A549 (cell line): Measurements from ENCODE around the gene SLC25A28.

Experiments
- BHLHE40 ChIP-seq: IDR thresholded peaks from 2 replicates; pipeline ENCODE4 v1.6.1; 2012; ENCODE audit warnings: low read depth, low read length, inconsistent platforms
- CTCF ChIP-seq: fragments of >200 bp; sonication (Bioruptor Twin); formaldehyde crosslinking; IDR thresholded peaks from 3 replicates; pipeline ENCODE4 v1.5.1; 2016
- EHMT2 ChIP-seq: fragments of 200-600 bp; sonication (generic); IDR thresholded peaks from 2 replicates; pipeline ENCODE4 v1.6.1; 2016; ENCODE audit warnings: antibody characterized with exemption, low read depth, mild to moderate bottlenecking, moderate library complexity
- EP300 ChIP-seq, 2 experiments: fragments of >200 bp; sonication (Bioruptor Twin); formaldehyde crosslinking; IDR thresholded peaks; 2 replicates in 1 of 2; 3 replicates in 1 of 2; pipeline ENCODE4 v1.6.1; 2016 to 2017
- HDAC2 ChIP-seq: fragments of 200-600 bp; sonication (generic); IDR thresholded peaks from 2 replicates; pipeline ENCODE4 v1.6.1; 2016
- RAD21 ChIP-seq, 2 experiments: fragments of >200 bp in 1 of 2; sonication (Bioruptor Twin) in 1 of 2; formaldehyde crosslinking in 1 of 2; IDR thresholded peaks in 1 of 2; conservative IDR thresholded peaks in 1 of 2; 2 replicates in 1 of 2; 3 replicates in 1 of 2; pipeline ENCODE4 v1.6.1; 2012 to 2018; ENCODE audit warnings: inconsistent platforms in 1 of 2
- SMC3 ChIP-seq: fragments of >200 bp; sonication (Bioruptor Twin); formaldehyde crosslinking; IDR thresholded peaks from 3 replicates; pipeline ENCODE4 v1.6.1; 2018; ENCODE audit warnings: inconsistent platforms
- TF ChIP-seq, protein P1 (sequence below): IDR thresholded peaks from 2 replicates; pipeline ENCODE4 v1.6.1; 2012

- TF ChIP-seq EP300 (IDR thresholded peaks at IDR 0.05): no peak
- TF ChIP-seq RAD21 (conservative IDR thresholded peaks at IDR 0.05 in 1 of 2, IDR thresholded peaks at IDR 0.05 in 1 of 2): no peak
- TF ChIP-seq, protein P1, sequence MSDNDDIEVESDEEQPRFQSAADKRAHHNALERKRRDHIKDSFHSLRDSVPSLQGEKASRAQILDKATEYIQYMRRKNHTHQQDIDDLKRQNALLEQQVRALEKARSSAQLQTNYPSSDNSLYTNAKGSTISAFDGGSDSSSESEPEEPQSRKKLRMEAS: no peak
- TF ChIP-seq EHMT2: no peak
- TF ChIP-seq CTCF: no peak
- no peak for TF ChIP-seq BHLHE40
- TF ChIP-seq SMC3: no peak
- TF ChIP-seq HDAC2: no peak
These were observed 32.7 kb upstream of the SLC25A28 start for GRCh38 chr10:99652800-99653390.
